Measurements from ENCODE around the gene PTPRB. TPM values are rescaled to one million over a fixed set of nuclear protein-coding genes. Genes with fewer than 3 reads are reported as not detected.

Gene PTPRB
- polyA plus RNA-seq, 5 donors: 21.9 to 40.8 (median 35.8) TPM

GRCh38 chr12:70467476-70467875 is 169.8 kb downstream of the PTPRB start:
- no peak for DNase-seq

GRCh38 chr12:70466753-70467152 is 170.5 kb downstream of the PTPRB start:
- no peak for DNase-seq

All from right lung (tissue), 5 donors.